Esophagus muscularis mucosa (tissue), 3 donors: ENCODE data around the gene ASMTL.

Source experiments
- CTCF ChIP-seq, 3 experiments: fragments of 200-600 bp in 2 of 3; fragments of 450-650 bp in 1 of 3; sonication (generic) in 2 of 3; IDR thresholded peaks; one replicate each; pipeline ENCODE4 v1.5.1; 2017 to 2019; ENCODE audit warnings: antibody characterized with exemption in 3 of 3, mild to moderate bottlenecking in 2 of 3, moderate library complexity in 1 of 3
- POLR2A ChIP-seq: fragments of 450-650 bp; IDR thresholded peaks from one replicate; pipeline ENCODE4 v1.6.1; 2017; ENCODE audit warnings: antibody characterized with exemption, moderate library complexity, mild to moderate bottlenecking, low read depth
- POLR2AphosphoS5 ChIP-seq, 2 donors: sonication (generic); formaldehyde crosslinking; IDR thresholded peaks; one replicate each; pipeline ENCODE4 v1.6.1; 2017; ENCODE audit warnings: antibody characterized with exemption in 2 of 2

GRCh38 chrX:1449036-1449822 lies 3.5 kb downstream of the ASMTL start:
- TF ChIP-seq CTCF (IDR thresholded peaks at IDR 0.05) (no peak), POLR2A (no peak), POLR2AphosphoS5 (IDR thresholded peaks at IDR 0.05) (no peak)
